ENCODE results near the gene ZIC4.

ZIC4 gene

GRCh38 chr3:147397875-147398812 is 8.2 kb downstream of the ZIC4 start:
- no peak for DNase-seq (ENCODE audit: low read depth in 1 of 2, low spot score in 1 of 2)
- no peak for TF ChIP-seq JUND (IDR thresholded peaks at IDR 0.05; ENCODE audit: low read depth)
- in situ Hi-C loops (cut with HindIII; ENCODE audit: low pct_unique_long_range_greater_than_20kb, low sequenced_read_pairs), result no loop called here

- in situ Hi-C loops (cut with HindIII; ENCODE audit: low pct_unique_long_range_greater_than_20kb, low sequenced_read_pairs), result no loop called here
- no peak for TF ChIP-seq JUND (IDR thresholded peaks at IDR 0.05; ENCODE audit: low read depth)
- DNase-seq (ENCODE audit: low read depth in 1 of 2, low spot score in 1 of 2), result no peak
These were observed 9.0 kb downstream of the ZIC4 start for GRCh38 chr3:147397155-147397874.

GRCh38 chr3:147396712-147397046 is 9.7 kb downstream of the ZIC4 start:
- DNase-seq (ENCODE audit: low read depth in 1 of 2, low spot score in 1 of 2), result no peak
- in situ Hi-C loops (cut with HindIII; ENCODE audit: low pct_unique_long_range_greater_than_20kb, low sequenced_read_pairs), result no loop called here
- TF ChIP-seq JUND (IDR thresholded peaks at IDR 0.05; ENCODE audit: low read depth), result no peak

- in situ Hi-C loops (cut with HindIII; ENCODE audit: low pct_unique_long_range_greater_than_20kb, low sequenced_read_pairs), result no loop called here
- no peak for TF ChIP-seq JUND (IDR thresholded peaks at IDR 0.05; ENCODE audit: low read depth)
- DNase-seq (ENCODE audit: low read depth in 1 of 2, low spot score in 1 of 2), result no peak
These were observed 10.2 kb downstream of the ZIC4 start for GRCh38 chr3:147395899-147396711.

GRCh38 chr3:147394884-147395225 is 11.5 kb downstream of the ZIC4 start:
- in situ Hi-C loops (cut with HindIII; ENCODE audit: low pct_unique_long_range_greater_than_20kb, low sequenced_read_pairs), result no loop called here
- DNase-seq (ENCODE audit: low read depth in 1 of 2, low spot score in 1 of 2), result no peak
- no peak for TF ChIP-seq JUND (IDR thresholded peaks at IDR 0.05; ENCODE audit: low read depth)

GRCh38 chr3:147393943-147394883 is 12.1 kb downstream of the ZIC4 start:
- in situ Hi-C loops (cut with HindIII; ENCODE audit: low pct_unique_long_range_greater_than_20kb, low sequenced_read_pairs), result no loop called here
- TF ChIP-seq JUND (IDR thresholded peaks at IDR 0.05; ENCODE audit: low read depth), result no peak
- no peak for DNase-seq (ENCODE audit: low read depth in 1 of 2, low spot score in 1 of 2)

- in situ Hi-C loops (cut with HindIII; ENCODE audit: low pct_unique_long_range_greater_than_20kb, low sequenced_read_pairs), result no loop called here
- no peak for DNase-seq (ENCODE audit: low read depth in 1 of 2, low spot score in 1 of 2)
- no peak for TF ChIP-seq JUND (IDR thresholded peaks at IDR 0.05; ENCODE audit: low read depth)
These were observed 12.9 kb downstream of the ZIC4 start for GRCh38 chr3:147393261-147393942.

- TF ChIP-seq JUND (IDR thresholded peaks at IDR 0.05; ENCODE audit: low read depth), result no peak
- no peak for DNase-seq (ENCODE audit: low read depth in 1 of 2, low spot score in 1 of 2)
- in situ Hi-C loops (cut with HindIII; ENCODE audit: low pct_unique_long_range_greater_than_20kb, low sequenced_read_pairs), result no loop called here
These were observed 13.8 kb downstream of the ZIC4 start for GRCh38 chr3:147392625-147392946.

GRCh38 chr3:147391781-147392624 is 14.3 kb downstream of the ZIC4 start:
- no peak for DNase-seq (ENCODE audit: low read depth in 1 of 2, low spot score in 1 of 2)
- in situ Hi-C loops (cut with HindIII; ENCODE audit: low pct_unique_long_range_greater_than_20kb, low sequenced_read_pairs), result no loop called here

GRCh38 chr3:147390589-147391569 is 15.5 kb downstream of the ZIC4 start:
- DNase-seq (ENCODE audit: low read depth in 1 of 2, low spot score in 1 of 2), result no peak
- in situ Hi-C loops (cut with HindIII; ENCODE audit: low pct_unique_long_range_greater_than_20kb, low sequenced_read_pairs), result no loop called here
- TF ChIP-seq JUND (IDR thresholded peaks at IDR 0.05; ENCODE audit: low read depth), result no peak

More at GRCh38 chr3:147391781-147392624, 14.3 kb downstream of the ZIC4 start:
- no peak for TF ChIP-seq JUND (IDR thresholded peaks at IDR 0.05; ENCODE audit: low read depth)

Data from T47D (cell line).